Measurements from ENCODE around the gene MT1H. TPM values are rescaled to one million over a fixed set of nuclear protein-coding genes. Genes with fewer than 3 reads are reported as not detected.
A peak's percentile ranks its signal among the peaks of the same experiment; 100 is the strongest.

Gene MT1H
- total and polyA plus RNA-seq, 4 experiments from 2014 or later, result 0.78 TPM; not detected in 3

DNA sequence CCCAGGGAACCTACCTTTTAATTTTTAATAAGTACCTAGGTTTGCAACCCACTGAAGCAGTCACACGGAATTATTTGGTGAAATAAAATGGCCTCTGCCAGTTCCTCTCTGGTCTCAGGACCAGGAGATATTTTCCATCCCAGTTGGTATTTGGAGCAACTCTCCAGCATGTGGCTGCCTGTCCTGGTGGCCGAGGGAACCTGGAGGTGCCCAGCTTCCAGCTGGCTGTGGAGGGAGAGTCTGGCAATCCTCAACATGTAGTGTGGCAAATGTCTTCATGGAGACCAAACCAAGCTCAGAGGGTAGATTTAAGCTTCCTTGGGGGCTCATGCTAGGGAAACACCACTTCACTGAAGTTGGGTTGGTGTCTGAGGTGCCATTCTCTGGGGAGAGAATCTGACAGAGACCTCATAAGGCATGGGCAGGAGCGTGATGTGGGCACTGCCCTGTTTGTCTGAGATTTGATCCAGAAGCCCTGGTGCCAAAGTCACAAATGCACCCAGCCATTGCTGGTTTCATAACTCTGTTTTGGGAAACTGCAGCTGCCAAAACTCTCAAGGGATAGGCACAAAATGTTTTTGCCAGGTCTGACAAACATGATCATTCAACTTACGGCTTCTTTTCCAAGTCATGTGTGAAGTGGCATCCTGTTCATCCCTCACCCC is 15.4 kb downstream of the MT1H start:
- CTCF ChIA-PET (ENCODE audit: partially characterized antibody), result interaction anchor here (1.0 to 3.3 kb wide), 4 partner anchors 16 to 60 kb away, joined by 3 to 10 read pairs (median 4); partner anchors contain the start of gene MT1E

DNA sequence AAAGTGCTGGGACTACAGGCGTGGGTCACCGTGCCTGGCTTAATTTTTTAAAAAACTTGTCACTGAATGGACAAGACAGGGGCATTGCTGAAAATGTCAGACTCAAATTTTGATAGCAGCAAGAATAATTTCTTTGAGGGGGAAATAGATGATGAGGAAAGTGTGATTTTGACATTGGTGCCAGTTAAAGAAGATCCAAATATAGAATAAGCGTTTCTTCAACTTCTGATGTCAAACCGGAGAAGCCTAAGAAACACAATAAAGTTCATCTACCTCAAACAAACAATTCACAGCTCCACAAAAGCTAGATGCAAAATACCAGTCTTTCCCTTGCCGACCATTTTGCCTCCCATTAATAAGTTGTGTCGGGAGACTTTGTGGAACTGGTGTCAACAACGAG is 17.1 kb downstream of the MT1H start:
- peaks cover 7 to 14% of the 10 kb centered on the region in 2 donors for H3K36me3 Mint-ChIP-seq
- H3K4me3 ChIP-seq (ENCODE audit: low read length in 2 of 2), result no peak overlapping the region
- no peaks in the 10 kb centered on the region for H3K27me3 Mint-ChIP-seq
- H3K4me1 ChIP-seq (ENCODE audit: insufficient read depth, low read length), result peaks cover 17% of the 10 kb centered on the region
- peaks cover 9 to 25% (median 14%) of the 10 kb centered on the region in 4 donors for H3K4me1 Mint-ChIP-seq
- intact Hi-C loops (cut with micrococcal nuclease), result no loop called here
- no peak overlapping the region for H3K4me3 Mint-ChIP-seq
- no peaks in the 10 kb centered on the region for H3K36me3 ChIP-seq (ENCODE audit: insufficient read depth, low read length)
- ChIA-PET POLR2A (ENCODE audit: partially characterized antibody) (interaction anchor here (1.0 kb wide), 1 partner anchor 11 kb away, joined by 3 read pairs; no protein-coding TSS in a partner anchor), CTCF (ENCODE audit: partially characterized antibody) (interaction anchor here (1.3 kb wide), 2 partner anchors 15 to 86 kb away, joined by 4 read pairs; no protein-coding TSS in a partner anchor)
- H3K27ac ChIP-seq (ENCODE audit: low read depth, low read length), result no peak overlapping the region
- DNase-seq, result no peak
- no peak overlapping the region for H3K27ac Mint-ChIP-seq
- peaks cover 0 to 4% (median 1%) of the 10 kb centered on the region in 8 donors for H3K9me3 Mint-ChIP-seq
- H3K9me3 ChIP-seq (ENCODE audit: control insufficient read depth in 1 of 2, low read length in 2 of 2), result no peaks in the 10 kb centered on the region
- H3K27me3 ChIP-seq (ENCODE audit: insufficient read depth, low read length), result no peaks in the 10 kb centered on the region

More for the DNA sequence above, 15.4 kb downstream of the MT1H start:
- Mint-ChIP-seq H3K4me1 (peaks cover 13 to 31% (median 18%) of the 10 kb centered on the region in 4 donors), H3K9me3 (peaks cover 0 to 4% (median 1%) of the 10 kb centered on the region in 8 donors), H3K4me3 (peak overlapping the region in 1 of 8 donors; percentile 7), H3K36me3 (peaks cover 8 to 14% of the 10 kb centered on the region in 2 donors), H3K27me3 (no peaks in the 10 kb centered on the region), H3K27ac (peak overlapping the region in 1 of 7 donors; percentile 97)
- Histone ChIP-seq H3K4me1 (ENCODE audit: insufficient read depth, low read length) (peaks cover 22% of the 10 kb centered on the region), H3K36me3 (ENCODE audit: insufficient read depth, low read length) (no peaks in the 10 kb centered on the region), H3K27me3 (ENCODE audit: insufficient read depth, low read length) (no peaks in the 10 kb centered on the region), H3K27ac (ENCODE audit: low read depth, low read length) (no peak overlapping the region), H3K9me3 (ENCODE audit: control insufficient read depth in 1 of 2, low read length in 2 of 2) (no peaks in the 10 kb centered on the region), H3K4me3 (ENCODE audit: low read length in 2 of 2) (no peak overlapping the region)
- intact Hi-C loops (cut with micrococcal nuclease), result loop anchor here (5.0 kb wide), 1 partner anchor 233 kb away; the partner anchor contains the start of genes NUDT21 and OGFOD1
- DNase-seq, result no peak
- POLR2A ChIA-PET (ENCODE audit: partially characterized antibody), result no interaction called here

DNA sequence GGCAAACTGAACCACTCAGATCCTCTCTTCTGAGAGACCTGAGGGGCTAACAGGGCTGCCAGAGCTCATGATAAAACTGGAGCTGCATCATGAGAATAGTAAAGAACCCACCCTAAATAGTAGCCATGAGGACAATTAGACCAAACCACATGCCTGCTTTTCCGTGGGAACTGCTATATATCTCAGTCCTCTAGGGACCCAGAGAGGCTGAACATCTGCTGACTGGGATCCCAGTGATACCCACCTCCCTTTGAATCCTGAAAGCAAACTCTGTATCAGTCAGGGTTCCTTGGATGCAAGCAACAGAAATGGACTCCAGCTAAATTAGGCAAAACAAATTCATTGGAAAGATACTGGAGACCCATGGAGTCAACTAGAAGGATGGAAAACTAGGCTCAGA is 19.1 kb downstream of the MT1H start:
- ChIA-PET CTCF (ENCODE audit: partially characterized antibody) (interaction anchor here (1.2 kb wide), 1 partner anchor 13 kb away, joined by 9 read pairs; no protein-coding TSS in a partner anchor), POLR2A (ENCODE audit: partially characterized antibody) (no interaction called here)
- Histone ChIP-seq H3K27me3 (ENCODE audit: insufficient read depth, low read length) (no peaks in the 10 kb centered on the region), H3K27ac (ENCODE audit: low read depth, low read length) (no peak overlapping the region), H3K36me3 (ENCODE audit: insufficient read depth, low read length) (no peaks in the 10 kb centered on the region), H3K9me3 (ENCODE audit: control insufficient read depth in 1 of 2, low read length in 2 of 2) (no peaks in the 10 kb centered on the region), H3K4me1 (ENCODE audit: insufficient read depth, low read length) (peaks cover 2% of the 10 kb centered on the region), H3K4me3 (ENCODE audit: low read length in 2 of 2) (no peak overlapping the region)
- Mint-ChIP-seq H3K36me3 (peaks cover 2 to 14% of the 10 kb centered on the region in 2 donors), H3K4me3 (peak overlapping the region in 1 of 8 donors; percentile 43), H3K4me1 (peaks cover 2 to 7% (median 4%) of the 10 kb centered on the region in 4 donors), H3K9me3 (peaks cover 0 to 4% (median 1%) of the 10 kb centered on the region in 8 donors), H3K27me3 (no peaks in the 10 kb centered on the region), H3K27ac (no peak overlapping the region)
- intact Hi-C loops (cut with micrococcal nuclease), result no loop called here
- no peak for DNase-seq

DNA sequence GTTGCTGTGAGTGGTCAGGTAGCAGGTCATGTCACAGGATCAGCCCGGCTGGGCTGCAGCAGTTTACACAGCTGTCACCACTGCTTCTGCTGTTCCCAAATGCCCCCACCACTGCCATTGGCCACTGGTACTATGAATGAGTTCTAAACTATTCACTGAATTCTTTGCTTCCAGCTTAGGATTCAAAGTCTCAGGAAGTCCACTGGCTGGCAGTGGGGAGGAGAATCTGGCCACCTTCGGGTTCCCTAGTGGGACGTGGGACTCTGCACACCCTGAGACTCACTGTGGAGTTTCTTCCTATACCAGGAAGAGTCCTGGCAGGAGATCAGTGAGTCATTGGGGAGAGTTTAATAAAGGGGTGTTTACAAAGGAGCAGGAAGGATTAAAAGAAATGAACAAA is 19.6 kb downstream of the MT1H start:
- H3K27ac ChIP-seq (ENCODE audit: low read depth, low read length), result no peak overlapping the region
- no peak overlapping the region for H3K4me3 ChIP-seq (ENCODE audit: low read length in 2 of 2)
- CTCF ChIA-PET (ENCODE audit: partially characterized antibody), result interaction anchor here (1.2 kb wide), 1 partner anchor 12 kb away, joined by 9 read pairs; no protein-coding TSS in a partner anchor
- H3K9me3 ChIP-seq (ENCODE audit: control insufficient read depth in 1 of 2, low read length in 2 of 2), result no peaks in the 10 kb centered on the region
- Mint-ChIP-seq H3K27me3 (no peaks in the 10 kb centered on the region), H3K27ac (no peak overlapping the region), H3K4me1 (peaks cover 0 to 3% (median under 1%) of the 10 kb centered on the region in 4 donors), H3K36me3 (peaks cover 2 to 13% of the 10 kb centered on the region in 2 donors), H3K9me3 (peaks cover 0 to 4% (median 1%) of the 10 kb centered on the region in 8 donors), H3K4me3 (no peak overlapping the region)
- DNase-seq, result no peak
- intact Hi-C loops (cut with micrococcal nuclease), result no loop called here
- no peaks in the 10 kb centered on the region for H3K27me3 ChIP-seq (ENCODE audit: insufficient read depth, low read length)
- H3K4me1 ChIP-seq (ENCODE audit: insufficient read depth, low read length), result no peaks in the 10 kb centered on the region
- no peaks in the 10 kb centered on the region for H3K36me3 ChIP-seq (ENCODE audit: insufficient read depth, low read length)
- POLR2A ChIA-PET (ENCODE audit: partially characterized antibody), result no interaction called here

DNA sequence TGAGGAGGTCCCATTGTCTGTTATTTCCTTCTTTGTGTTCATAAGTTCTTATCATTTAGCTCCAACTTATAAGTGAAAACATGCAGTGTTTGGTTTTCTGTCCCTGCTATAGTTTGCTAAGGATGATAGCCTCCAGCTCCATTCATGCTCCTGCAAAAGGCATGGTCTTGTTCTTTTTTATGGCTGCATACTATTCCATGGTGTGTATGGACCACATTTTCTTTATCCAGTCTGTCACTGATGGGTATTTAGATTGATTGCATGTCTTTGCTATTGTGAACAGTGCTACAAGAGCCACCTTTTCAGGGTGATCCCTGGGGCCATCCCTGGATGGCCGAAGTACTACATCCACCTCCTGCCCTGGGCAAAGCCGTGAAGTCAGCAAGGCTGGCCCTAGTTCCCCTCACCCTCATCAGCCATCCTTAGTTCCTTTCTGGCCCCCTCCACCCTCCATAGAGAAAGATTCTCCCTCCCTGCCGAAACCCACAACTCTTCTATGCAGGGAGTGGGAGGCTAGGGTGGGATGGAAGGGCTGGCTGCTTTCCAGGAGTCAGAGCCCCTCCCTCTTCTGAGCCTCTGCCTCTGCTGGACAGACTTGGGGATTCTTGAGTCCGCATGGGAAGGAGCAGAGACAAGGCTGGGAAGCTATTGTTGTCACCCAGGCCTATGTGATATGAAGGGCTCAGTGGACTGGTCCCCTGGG is 21.0 kb downstream of the MT1H start:
- no peaks in the 10 kb centered on the region for H3K4me1 ChIP-seq (ENCODE audit: insufficient read depth, low read length)
- DNase-seq, result no peak
- Mint-ChIP-seq H3K27me3 (no peaks in the 10 kb centered on the region), H3K9me3 (peaks cover 0 to 4% (median 1%) of the 10 kb centered on the region in 8 donors), H3K27ac (no peak overlapping the region), H3K4me1 (no peaks in the 10 kb centered on the region), H3K4me3 (no peak overlapping the region), H3K36me3 (peaks cover 2 to 9% of the 10 kb centered on the region in 2 donors)
- POLR2A ChIA-PET (ENCODE audit: partially characterized antibody), result no interaction called here
- H3K27ac ChIP-seq (ENCODE audit: low read depth, low read length), result no peak overlapping the region
- intact Hi-C loops (cut with micrococcal nuclease), result no loop called here
- H3K27me3 ChIP-seq (ENCODE audit: insufficient read depth, low read length), result no peaks in the 10 kb centered on the region
- H3K36me3 ChIP-seq (ENCODE audit: insufficient read depth, low read length), result no peaks in the 10 kb centered on the region
- H3K4me3 ChIP-seq (ENCODE audit: low read length in 2 of 2), result no peak overlapping the region
- H3K9me3 ChIP-seq (ENCODE audit: control insufficient read depth in 1 of 2, low read length in 2 of 2), result no peaks in the 10 kb centered on the region
- CTCF ChIA-PET (ENCODE audit: partially characterized antibody), result no interaction called here

DNA sequence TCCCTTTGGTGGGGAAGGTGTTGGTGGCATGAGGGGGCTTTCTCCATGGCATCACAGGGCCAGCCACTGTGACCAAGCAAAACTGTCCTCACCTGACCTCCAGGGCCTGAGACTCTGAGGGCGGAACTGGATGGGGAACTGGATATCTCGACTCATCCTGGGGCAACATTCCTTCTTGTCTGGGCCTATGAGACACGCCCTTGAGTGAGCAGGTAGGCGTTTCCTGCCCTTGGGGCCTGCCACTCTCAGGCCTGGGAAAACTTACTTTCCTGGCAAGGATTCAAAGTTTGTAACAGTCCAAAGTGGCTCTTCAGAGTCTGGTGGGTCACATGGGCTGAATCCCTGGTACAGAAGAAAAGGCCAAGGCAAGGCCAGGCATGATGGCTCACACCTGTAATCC is 22.3 kb downstream of the MT1H start:
- Histone ChIP-seq H3K4me1 (ENCODE audit: insufficient read depth, low read length) (no peaks in the 10 kb centered on the region), H3K9me3 (ENCODE audit: control insufficient read depth in 1 of 2, low read length in 2 of 2) (no peaks in the 10 kb centered on the region), H3K4me3 (ENCODE audit: low read length in 2 of 2) (no peak overlapping the region), H3K27me3 (ENCODE audit: insufficient read depth, low read length) (no peaks in the 10 kb centered on the region), H3K36me3 (ENCODE audit: insufficient read depth, low read length) (no peaks in the 10 kb centered on the region), H3K27ac (ENCODE audit: low read depth, low read length) (no peak overlapping the region)
- no peaks in the 10 kb centered on the region for H3K27me3 Mint-ChIP-seq
- POLR2A ChIA-PET (ENCODE audit: partially characterized antibody), result no interaction called here
- CTCF ChIA-PET (ENCODE audit: partially characterized antibody), result interaction anchor here (1.6 kb wide), 1 partner anchor 10 kb away, joined by 5 read pairs; no protein-coding TSS in a partner anchor
- no peak overlapping the region for H3K4me3 Mint-ChIP-seq
- H3K36me3 Mint-ChIP-seq, result peaks cover 0 to under 1% of the 10 kb centered on the region in 2 donors
- no peak for DNase-seq
- peaks cover 0 to 2% (median 0%) of the 10 kb centered on the region in 8 donors for H3K9me3 Mint-ChIP-seq
- H3K4me1 Mint-ChIP-seq, result no peaks in the 10 kb centered on the region
- intact Hi-C loops (cut with micrococcal nuclease), result no loop called here
- no peak overlapping the region for H3K27ac Mint-ChIP-seq

DNA sequence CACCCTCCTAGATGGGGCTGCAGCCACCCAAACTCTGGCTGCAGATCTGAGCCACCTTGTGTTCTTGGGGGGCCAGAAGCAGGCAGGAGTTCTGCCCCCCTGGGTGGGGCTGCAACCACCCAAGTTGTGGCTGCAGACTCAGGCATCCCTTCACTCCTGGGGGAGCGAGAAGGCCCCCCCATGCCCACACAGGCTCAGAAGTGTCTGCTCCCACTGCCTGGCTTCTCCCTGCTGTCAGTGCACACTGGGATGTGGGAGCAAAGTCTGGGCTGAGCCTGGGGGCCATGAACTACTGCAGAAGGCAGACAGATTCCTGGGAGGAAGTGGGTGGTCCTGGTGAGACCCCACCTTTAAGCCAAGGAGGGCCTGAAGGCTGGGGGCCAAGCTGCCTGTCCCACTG is 25.6 kb downstream of the MT1H start:
- Histone ChIP-seq H3K27me3 (ENCODE audit: insufficient read depth, low read length) (no peaks in the 10 kb centered on the region), H3K9me3 (ENCODE audit: control insufficient read depth in 1 of 2, low read length in 2 of 2) (no peaks in the 10 kb centered on the region), H3K36me3 (ENCODE audit: insufficient read depth, low read length) (no peaks in the 10 kb centered on the region), H3K4me1 (ENCODE audit: insufficient read depth, low read length) (no peaks in the 10 kb centered on the region), H3K27ac (ENCODE audit: low read depth, low read length) (no peak overlapping the region), H3K4me3 (ENCODE audit: low read length in 2 of 2) (no peak overlapping the region)
- DNase-seq, result no peak
- no peaks in the 10 kb centered on the region for H3K4me1 Mint-ChIP-seq
- H3K9me3 Mint-ChIP-seq, result peaks cover 0 to 7% (median 2%) of the 10 kb centered on the region in 8 donors
- H3K27me3 Mint-ChIP-seq, result no peaks in the 10 kb centered on the region
- POLR2A ChIA-PET (ENCODE audit: partially characterized antibody), result interaction anchor here (1.0 kb wide), 1 partner anchor 13 kb away, joined by 4 read pairs; no protein-coding TSS in a partner anchor
- H3K36me3 Mint-ChIP-seq, result no peaks in the 10 kb centered on the region
- no peak overlapping the region for H3K27ac Mint-ChIP-seq
- intact Hi-C loops (cut with micrococcal nuclease), result no loop called here
- H3K4me3 Mint-ChIP-seq, result no peak overlapping the region
- CTCF ChIA-PET (ENCODE audit: partially characterized antibody), result interaction anchor here (0.9 to 2.0 kb wide), 3 partner anchors 118 to 132 kb away, joined by 3 to 6 read pairs (median 4); no protein-coding TSS in a partner anchor
